Endodermal cell (in vitro differentiated cells): ENCODE measurements around the gene MEGF11. TPM values are rescaled to one million over a fixed set of nuclear protein-coding genes. Genes with fewer than 3 reads are reported as not detected.
"Not testable (repeated sequence)": the region's sequence is repeated elsewhere in the genome, so short reads cannot be mapped to it uniquely, and the experiment has no call there.

Source experiments
- DNase-seq: peaks from one replicate; pipeline ENCODE4 v3.0.0-alpha.2; 2017
- H3K27ac ChIP-seq: 2 replicates; pipeline ENCODE4 v1.5.1; 2013; ENCODE audit warnings: mild to moderate bottlenecking, low read depth, low read length, moderate library complexity
- H3K27me3 ChIP-seq: 2 replicates; pipeline ENCODE4 v1.6.1; 2013; ENCODE audit warnings: mild to moderate bottlenecking, low read length, moderate library complexity; ENCODE audit not compliant: insufficient read depth, control insufficient read depth, poor library complexity, severe bottlenecking
- H3K36me3 ChIP-seq: 2 replicates; pipeline ENCODE4 v1.7.0; 2013; ENCODE audit warnings: mild to moderate bottlenecking, low read length, moderate library complexity; ENCODE audit not compliant: control insufficient read depth, insufficient read depth
- H3K4me1 ChIP-seq: one replicate; pipeline ENCODE4 v1.7.0; 2013; ENCODE audit warnings: low read length; ENCODE audit not compliant: control insufficient read depth, insufficient read depth
- H3K4me3 ChIP-seq: 2 replicates; pipeline ENCODE4 v1.5.1; 2013; ENCODE audit warnings: mild to moderate bottlenecking, low read length, moderate library complexity
- H3K9ac ChIP-seq: 2 replicates; pipeline ENCODE4 v1.6.1; 2013; ENCODE audit warnings: mild to moderate bottlenecking, low read length, moderate library complexity; ENCODE audit not compliant: poor library complexity, severe bottlenecking; ENCODE audit errors: extremely low read depth
- H3K9me3 ChIP-seq: 2 replicates; pipeline ENCODE4 v1.6.1; 2013; ENCODE audit warnings: mild to moderate bottlenecking, low read length, moderate library complexity; ENCODE audit not compliant: control insufficient read depth
- H3K27ac Mint-ChIP-seq: 2 replicates; pipeline ENCODE4 v1.8.0; 2020; ENCODE audit warnings: mixed read lengths
- H3K27me3 Mint-ChIP-seq: 2 replicates; pipeline ENCODE4 v1.8.0; 2021; ENCODE audit warnings: mild to moderate bottlenecking, mixed read lengths; ENCODE audit not compliant: insufficient read depth
- H3K36me3 Mint-ChIP-seq: 2 replicates; pipeline ENCODE4 v1.8.0; 2020; ENCODE audit warnings: low read depth, mixed read lengths
- H3K4me1 Mint-ChIP-seq: 2 replicates; pipeline ENCODE4 v1.8.0; 2020; ENCODE audit warnings: mixed read lengths
- H3K4me3 Mint-ChIP-seq: 2 replicates; pipeline ENCODE4 v1.8.0; 2020; ENCODE audit warnings: mild to moderate bottlenecking, moderate library complexity, mixed read lengths
- H3K9me3 Mint-ChIP-seq: 2 replicates; pipeline ENCODE4 v1.8.0; 2020; ENCODE audit warnings: mild to moderate bottlenecking, mixed read lengths
- CTCF ChIP-seq: fragments of 200-600 bp; sonication (generic); conservative IDR thresholded peaks from 2 replicates; pipeline ENCODE4 v1.5.0; 2021; ENCODE audit warnings: antibody characterized with exemption, mild to moderate bottlenecking
- WGBS, 2 experiments: methylation state at CpG; one replicate each; pipeline versions ENCODE4 v1.1.5 to v1.1.7; 2013; ENCODE audit warnings: missing lambda C conversion rate in 2 of 2, mixed read lengths in 1 of 2; ENCODE audit not compliant: insufficient coverage in 1 of 2, insufficient read length in 1 of 2; 5-methylcytosine and 5-hydroxymethylcytosine counted together
- total RNA-seq, 2 donors: library from RNA; stranded (reverse); fragmentation: NEBNext Ultra II Directional in 1 of 2; extraction: Animal tissue kit (Norgen Biotek cat#: 25700) in 1 of 2; gene quantifications; 2 replicates in 1 of 2; 3 replicates in 1 of 2; pipeline ENCODE4 v1.2.1, GENCODE V29; 2021

Gene MEGF11
- total RNA-seq, 2 donors from 2014 or later, result 0.73 to 1.2 TPM

GRCh38 chr15:66251065-66251789 is 2.3 kb downstream of the MEGF11 start:
- Mint-ChIP-seq H3K36me3 (no peaks in the 10 kb centered on the region), H3K4me1 (no peaks in the 10 kb centered on the region), H3K27me3 (peaks cover 76% of the 10 kb centered on the region), H3K27ac (no peak overlapping the region), H3K4me3 (peak overlapping the region; percentile 66), H3K9me3 (no peaks in the 10 kb centered on the region)
- TF ChIP-seq CTCF, result no peak
- peaks cover 73% of the 10 kb centered on the region for H3K27me3 ChIP-seq
- H3K4me3 ChIP-seq, result no peak overlapping the region
- DNase-seq, result no peak
- H3K4me1 ChIP-seq, result no peaks in the 10 kb centered on the region
- H3K27ac ChIP-seq, result no peak overlapping the region
- WGBS, 2 experiments, result 43 to 44% methylated on average over 7 to 10 of the region's 10 CpGs
- H3K9ac ChIP-seq, result no peak overlapping the region
- no peaks in the 10 kb centered on the region for H3K36me3 ChIP-seq
- no peaks in the 10 kb centered on the region for H3K9me3 ChIP-seq

- H3K27me3 Mint-ChIP-seq, result peaks cover 61% of the 10 kb centered on the region
- Histone ChIP-seq H3K36me3 (no peaks in the 10 kb centered on the region), H3K4me1 (no peaks in the 10 kb centered on the region), H3K9ac (no peak overlapping the region), H3K27ac (no peak overlapping the region), H3K9me3 (no peaks in the 10 kb centered on the region), H3K27me3 (peaks cover 58% of the 10 kb centered on the region), H3K4me3 (no peak overlapping the region)
- no peaks in the 10 kb centered on the region for H3K4me1 Mint-ChIP-seq
- no peak overlapping the region for H3K4me3 Mint-ChIP-seq
- WGBS, 2 experiments, result 86 to 89% methylated on average over 1 to 2 of the region's 2 CpGs
- no peaks in the 10 kb centered on the region for H3K36me3 Mint-ChIP-seq
- no peak overlapping the region for H3K27ac Mint-ChIP-seq
- no peaks in the 10 kb centered on the region for H3K9me3 Mint-ChIP-seq
- DNase-seq, result no peak
- no peak for TF ChIP-seq CTCF
Observed at GRCh38 chr15:66249605-66250174, 3.9 kb downstream of the MEGF11 start.

- H3K9me3 Mint-ChIP-seq, result no peaks in the 10 kb centered on the region
- H3K4me3 Mint-ChIP-seq, result no peak overlapping the region
- H3K36me3 ChIP-seq, result no peaks in the 10 kb centered on the region
- H3K9me3 ChIP-seq, result no peaks in the 10 kb centered on the region
- H3K27me3 ChIP-seq, result peaks cover 34% of the 10 kb centered on the region
- WGBS, 2 experiments, result 94 to 100% methylated on average over 1 of the region's 1 CpG
- H3K4me1 Mint-ChIP-seq, result no peaks in the 10 kb centered on the region
- no peaks in the 10 kb centered on the region for H3K36me3 Mint-ChIP-seq
- no peak overlapping the region for H3K27ac ChIP-seq
- DNase-seq, result no peak
- no peak overlapping the region for H3K4me3 ChIP-seq
- no peaks in the 10 kb centered on the region for H3K4me1 ChIP-seq
- no peak overlapping the region for H3K27ac Mint-ChIP-seq
- H3K27me3 Mint-ChIP-seq, result peaks cover 47% of the 10 kb centered on the region
- H3K9ac ChIP-seq, result no peak overlapping the region
- TF ChIP-seq CTCF, result no peak
Observed at GRCh38 chr15:66246937-66247336, 6.6 kb downstream of the MEGF11 start.

- not testable (repeated sequence) for H3K9me3 Mint-ChIP-seq, H3K27ac Mint-ChIP-seq, H3K36me3 ChIP-seq, H3K4me1 ChIP-seq, H3K9me3 ChIP-seq, H3K36me3 Mint-ChIP-seq, H3K9ac ChIP-seq, H3K27ac ChIP-seq, H3K4me3 Mint-ChIP-seq, H3K4me1 Mint-ChIP-seq, H3K4me3 ChIP-seq, DNase-seq
- H3K27me3 ChIP-seq, result peaks cover 23% of the 10 kb centered on the region
- peaks cover 36% of the 10 kb centered on the region for H3K27me3 Mint-ChIP-seq
- 94 to 100% methylated on average over 1 to 5 of the region's 5 CpGs for WGBS, 2 experiments
Observed at GRCh38 chr15:66245832-66246231, 7.7 kb downstream of the MEGF11 start.
